HS-5 (cell line): Measurements from ENCODE around the gene KCNMB2.
"Not testable (repeated sequence)": the region's sequence is repeated elsewhere in the genome, so short reads cannot be mapped to it uniquely, and the experiment has no call there.

Experiments
- DNase-seq: peaks from one replicate; pipeline ENCODE4 v3.0.0-alpha.2; 2012; ENCODE audit warnings: low read depth

Gene KCNMB2

GRCh38 chr3:178536211-178537079, at the start of gene KCNMB2:
Gene KCNMB2 (plus strand): TSS chr3:178536436.
- DNase-seq: no peak

GRCh38 chr3:178486903-178487302, 49.3 kb upstream of the KCNMB2 start:
- DNase-seq: no peak

- no peak for DNase-seq
These were observed 48.5 kb upstream of the KCNMB2 start for GRCh38 chr3:178487752-178488151.

- DNase-seq: no peak
These were observed 44.5 kb upstream of the KCNMB2 start for GRCh38 chr3:178491751-178492150.

- DNase-seq: no peak
These were observed 43.7 kb upstream of the KCNMB2 start for GRCh38 chr3:178492491-178492890.

- DNase-seq: no peak
These were observed 41.9 kb upstream of the KCNMB2 start for GRCh38 chr3:178494386-178494785.

GRCh38 chr3:178496911-178497310, 39.3 kb upstream of the KCNMB2 start:
- no peak for DNase-seq

GRCh38 chr3:178498871-178499270, 37.4 kb upstream of the KCNMB2 start:
- DNase-seq: no peak

GRCh38 chr3:178500631-178501030, 35.6 kb upstream of the KCNMB2 start:
- peak; percentile 65 for DNase-seq

GRCh38 chr3:178504128-178504527, 32.1 kb upstream of the KCNMB2 start:
- DNase-seq: no peak

GRCh38 chr3:178505832-178506231, 30.4 kb upstream of the KCNMB2 start:
- DNase-seq: no peak

- DNase-seq: no peak
These were observed 28.5 kb upstream of the KCNMB2 start for GRCh38 chr3:178507507-178508442.

GRCh38 chr3:178508443-178508825, 27.8 kb upstream of the KCNMB2 start:
- no peak for DNase-seq

- DNase-seq: no peak
These were observed 25.7 kb upstream of the KCNMB2 start for GRCh38 chr3:178510496-178510895.

- DNase-seq: no peak
These were observed 23.6 kb upstream of the KCNMB2 start for GRCh38 chr3:178512647-178513046.

- DNase-seq: peak; percentile 32
These were observed 22.5 kb upstream of the KCNMB2 start for GRCh38 chr3:178513546-178514380.

GRCh38 chr3:178514401-178514800, 21.8 kb upstream of the KCNMB2 start:
- no peak for DNase-seq

- not testable (repeated sequence) for DNase-seq
These were observed 21.0 kb upstream of the KCNMB2 start for GRCh38 chr3:178515076-178515744.

- no peak for DNase-seq
These were observed 18.4 kb upstream of the KCNMB2 start for GRCh38 chr3:178517665-178518334.

GRCh38 chr3:178518660-178519396, 17.4 kb upstream of the KCNMB2 start:
- no peak for DNase-seq
